HG03521 (cell line): ENCODE results near the gene ARMH3.

Source experiments
- ATAC-seq: cut with Tn5 transposase; IDR thresholded peaks from one replicate; pipeline ENCODE4 v1.9.1; 2021; ENCODE audit warnings: mild to moderate bottlenecking, moderate library complexity; ENCODE audit not compliant: unreplicated experiment

ARMH3 gene

DNA sequence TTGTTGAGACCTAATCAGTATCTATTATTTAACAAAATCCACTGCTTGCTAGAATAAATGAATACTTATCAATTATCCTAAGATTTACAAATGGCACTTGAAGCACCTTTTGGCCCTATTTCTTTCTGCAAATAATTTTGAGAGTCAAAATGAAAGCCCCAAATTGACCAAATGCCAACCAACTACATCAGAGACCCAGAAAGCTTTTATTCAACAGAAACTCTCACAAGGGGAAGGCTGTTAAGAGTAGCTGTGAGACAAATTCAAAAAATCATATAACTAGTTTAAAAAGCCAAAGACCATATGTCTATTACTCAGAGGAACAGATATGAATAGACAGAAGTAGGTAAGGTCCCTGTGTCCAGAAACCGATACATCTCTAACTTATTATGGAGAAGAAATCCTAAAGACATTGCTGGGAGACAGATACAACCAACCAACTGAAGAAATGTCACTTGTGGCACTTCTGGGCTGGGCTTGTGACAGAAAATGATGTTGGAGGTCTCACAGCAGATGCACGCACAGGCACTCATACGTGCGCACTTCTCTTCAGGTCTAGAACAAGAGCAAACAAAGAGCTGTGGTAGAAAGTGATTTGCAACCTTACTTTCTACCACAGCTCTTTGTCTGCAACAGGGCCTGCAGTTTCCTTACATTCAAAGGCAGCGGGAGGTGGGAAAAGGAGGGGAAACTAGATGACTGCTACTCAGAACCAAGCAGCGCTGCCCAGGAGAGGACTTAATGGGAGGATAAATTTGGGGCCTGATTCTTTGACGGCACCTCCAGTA is 153.7 kb downstream of the ARMH3 start:
- peak; percentile 40 for ATAC-seq

DNA sequence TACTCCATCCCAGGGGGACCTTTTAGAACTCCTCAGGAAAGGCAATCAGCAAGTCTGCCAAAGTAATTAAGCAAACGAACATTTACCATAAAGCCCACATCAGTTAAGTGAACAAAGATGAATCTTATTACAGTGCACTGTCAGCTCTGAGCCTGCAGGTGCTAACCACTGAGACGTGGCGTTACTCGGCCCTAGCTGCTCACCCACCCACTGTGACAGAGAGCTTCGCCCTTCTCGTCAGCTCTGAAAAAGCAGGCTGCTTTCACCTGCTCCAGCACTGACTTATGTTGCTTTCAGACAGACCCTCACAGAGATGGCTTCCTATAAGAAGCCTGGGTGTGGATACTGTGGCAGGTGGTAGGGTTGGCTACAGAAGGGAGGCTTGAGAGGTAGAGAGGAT is 154.6 kb downstream of the ARMH3 start:
- ATAC-seq, result peak; percentile 54

DNA sequence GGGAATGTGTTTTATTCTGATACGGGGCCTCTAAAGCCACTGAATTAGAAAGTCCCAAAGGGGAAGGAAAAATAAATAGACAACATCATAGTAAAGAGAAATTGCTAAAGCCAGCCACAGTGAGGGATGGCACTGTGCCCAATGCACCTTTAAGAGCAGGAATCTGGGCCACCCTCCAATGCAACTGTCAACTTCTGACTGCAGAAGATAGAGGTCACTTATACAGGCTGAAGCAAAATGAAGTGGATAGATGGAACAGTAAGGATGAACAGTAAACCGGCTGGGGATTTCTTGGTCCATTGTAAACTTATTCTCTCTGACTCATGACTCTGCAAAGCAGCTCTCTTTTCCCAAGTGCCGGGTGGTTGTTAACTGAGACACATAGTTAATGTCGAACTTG is 158.3 kb downstream of the ARMH3 start:
- no peak for ATAC-seq

DNA sequence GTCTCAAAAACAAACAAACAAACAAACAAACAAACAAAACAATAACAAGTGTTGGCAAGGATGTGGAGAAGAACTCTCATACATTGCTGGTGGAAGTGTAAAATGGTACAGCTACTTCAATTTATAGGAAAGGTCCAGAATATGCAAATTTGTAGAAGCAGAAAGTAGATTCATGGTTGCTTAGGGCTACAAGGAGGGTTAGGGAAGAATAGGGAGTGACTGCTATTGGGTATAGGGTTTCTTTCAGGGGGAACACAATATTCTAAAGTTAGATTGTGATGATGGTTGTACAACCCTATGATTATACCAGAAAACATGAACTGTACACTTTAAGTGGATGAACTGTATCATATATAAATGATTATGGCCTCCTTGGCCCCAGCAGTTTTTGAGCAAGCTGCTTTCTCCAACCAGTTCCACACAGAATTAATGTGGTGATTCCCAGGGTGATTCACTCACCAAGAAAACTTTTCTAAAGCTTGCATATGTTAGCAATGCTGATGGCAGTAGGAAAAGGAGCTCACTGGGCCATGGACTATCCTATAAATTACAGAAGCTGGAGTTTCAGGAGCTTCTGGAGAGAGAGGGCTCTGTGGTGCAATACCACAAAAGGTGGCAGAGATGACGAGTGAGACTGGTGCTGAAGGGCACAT is 159.6 kb downstream of the ARMH3 start:
- no peak for ATAC-seq

DNA sequence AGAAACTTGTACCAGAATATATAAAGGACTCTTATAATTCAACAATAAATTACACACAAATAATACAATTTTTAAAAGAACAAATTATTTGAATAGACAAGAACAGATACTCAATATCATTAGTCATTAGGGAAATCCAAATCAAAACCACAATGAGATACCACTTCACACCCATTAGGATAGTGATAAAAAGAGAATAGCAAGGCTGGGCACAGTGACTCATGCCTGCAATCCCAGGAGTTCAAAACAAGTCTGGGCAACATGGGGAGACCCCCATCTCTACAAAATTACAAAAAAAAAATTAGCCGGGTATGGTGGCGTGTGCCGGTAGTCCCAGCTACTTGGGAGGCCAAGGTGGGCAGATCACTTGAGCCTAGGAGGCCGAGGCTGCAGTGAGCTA is 160.2 kb downstream of the ARMH3 start:
- no peak for ATAC-seq

DNA sequence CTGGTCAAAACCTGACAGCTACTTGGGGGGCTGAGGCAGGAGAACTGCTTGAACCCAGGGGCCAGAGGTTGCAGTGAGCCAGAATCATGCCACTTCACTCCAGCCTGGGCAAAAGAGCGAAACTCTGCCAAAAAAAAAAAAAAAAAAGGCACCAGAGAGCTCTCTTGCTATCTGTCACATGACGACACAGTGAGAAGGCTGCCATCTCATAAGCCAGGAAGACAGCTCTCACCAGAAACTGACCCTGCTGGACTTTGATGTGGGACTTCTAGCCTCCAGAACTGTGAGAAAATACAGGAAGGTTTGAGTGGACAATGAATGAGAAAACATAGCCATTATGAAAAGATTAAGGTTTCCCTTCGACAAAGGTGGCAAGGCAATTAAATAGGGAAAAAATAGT is 161.2 kb downstream of the ARMH3 start:
- no peak for ATAC-seq

DNA sequence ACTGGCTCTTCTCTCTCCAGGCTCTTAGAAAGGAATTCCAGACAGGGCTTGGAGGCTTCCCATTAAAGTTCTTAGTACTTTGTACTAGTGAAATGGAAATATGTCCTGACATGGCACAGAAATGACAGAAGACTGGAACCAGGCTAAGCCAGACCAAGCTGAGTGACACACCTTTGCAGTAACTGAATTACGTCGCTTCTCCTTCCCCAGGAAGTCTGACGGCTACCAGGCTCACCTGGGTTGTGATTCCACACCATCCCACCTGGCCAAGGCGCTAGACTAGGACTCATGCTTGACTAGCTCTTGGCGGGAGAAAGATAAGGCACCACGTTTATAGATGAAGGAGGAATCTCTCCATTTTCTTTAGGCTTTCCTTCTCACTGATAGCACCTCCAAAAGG is 161.7 kb downstream of the ARMH3 start:
- ATAC-seq, result no peak

DNA sequence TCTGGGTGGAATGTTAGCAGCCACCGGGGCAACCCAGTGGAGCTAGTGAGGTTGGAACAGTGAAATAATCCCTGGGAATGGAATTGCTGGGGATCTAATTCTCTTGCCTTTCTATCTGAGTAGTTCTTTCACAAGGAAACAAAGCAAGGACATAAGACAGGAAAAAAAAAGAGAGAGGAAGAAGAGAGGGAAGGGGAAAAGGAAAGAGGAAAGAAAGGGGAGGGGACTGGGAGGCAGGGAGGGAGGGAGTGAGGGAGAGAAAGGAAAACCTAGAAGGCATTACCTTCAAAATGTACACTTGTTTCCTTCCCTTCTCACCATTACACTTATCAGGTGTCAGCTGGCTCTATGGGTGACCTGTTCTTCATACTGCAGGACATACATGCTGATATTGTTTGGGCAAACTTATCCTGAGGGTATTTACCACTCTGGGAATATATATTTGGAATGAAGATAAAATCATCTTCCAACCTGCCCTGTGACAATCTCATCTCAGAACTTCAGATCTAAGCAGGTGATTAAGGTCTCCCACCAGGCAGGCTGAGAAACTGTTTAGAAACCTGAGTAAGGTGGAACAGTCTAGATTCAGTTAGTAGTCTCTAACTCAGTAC is 162.4 kb downstream of the ARMH3 start:
- no peak for ATAC-seq

DNA sequence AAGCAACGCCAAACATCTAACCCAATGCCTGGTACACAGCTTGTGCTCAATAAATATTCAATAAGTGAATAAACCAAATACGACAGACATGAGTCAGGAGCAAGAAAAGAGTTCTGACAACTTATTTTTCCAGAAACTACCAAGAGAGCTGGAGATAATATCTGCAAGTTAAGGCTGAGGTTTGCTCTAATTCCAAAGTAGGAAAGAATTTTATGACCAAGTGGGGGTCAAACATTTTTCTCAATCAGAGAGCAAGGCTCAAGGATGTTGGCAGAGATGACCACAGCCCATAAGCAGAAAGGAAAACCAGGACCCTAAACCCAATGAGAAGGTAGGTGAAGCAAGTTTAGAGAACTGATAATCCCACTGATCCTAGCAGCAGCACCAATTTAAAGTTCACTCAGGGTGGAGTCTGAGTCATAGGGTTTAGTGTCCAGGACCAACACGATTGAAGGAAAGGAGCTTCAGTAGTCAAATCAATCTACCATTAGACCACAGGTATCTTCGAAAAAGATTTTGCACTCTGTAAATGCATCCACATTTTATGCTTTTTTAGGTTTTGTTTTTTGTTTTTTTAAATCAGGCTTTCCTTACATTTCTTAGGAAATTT is 163.1 kb downstream of the ARMH3 start:
- ATAC-seq, result no peak

DNA sequence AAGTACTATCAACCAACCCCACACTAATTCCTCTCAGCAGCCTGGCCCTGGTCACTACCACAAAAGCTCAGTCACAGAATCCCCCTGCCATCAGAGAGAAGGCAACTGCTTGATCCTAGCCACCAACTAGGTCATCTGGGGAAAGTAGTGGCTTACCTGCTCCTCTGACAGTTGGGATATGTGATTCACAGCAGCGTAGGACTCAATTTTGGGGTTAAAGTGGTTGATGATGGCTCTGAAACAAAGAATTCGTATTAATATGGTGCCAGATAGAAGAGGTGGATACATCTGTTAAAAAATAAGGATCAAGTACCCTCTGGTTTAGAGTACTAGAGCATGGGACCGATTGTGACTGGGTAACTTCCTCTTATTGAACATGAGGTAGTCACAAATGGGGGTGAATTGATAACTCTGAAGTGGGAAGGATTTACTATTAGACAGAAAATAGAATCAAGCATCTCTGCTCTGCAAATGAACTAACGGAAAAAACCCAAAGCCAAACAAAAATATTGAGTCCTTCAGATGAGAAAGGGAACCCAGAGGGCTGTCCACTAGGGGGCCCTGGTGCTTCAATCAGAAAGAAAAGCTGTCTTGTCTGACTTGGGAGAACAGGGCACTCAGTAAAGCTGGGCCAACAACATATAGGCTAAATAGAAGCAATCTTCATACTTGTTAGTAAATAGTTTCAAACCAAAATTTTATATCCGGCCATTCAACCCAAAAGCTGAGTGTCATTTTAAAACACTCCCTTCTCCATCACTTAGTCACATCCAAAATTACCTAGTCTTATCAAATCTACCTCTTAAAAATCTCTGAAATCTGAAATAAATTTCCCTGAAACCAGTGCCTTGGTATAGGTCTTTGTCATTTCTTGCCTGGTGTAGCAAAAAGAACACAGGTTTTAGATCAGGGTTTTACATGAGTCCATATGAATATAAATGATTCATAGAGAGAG is 166.4 kb downstream of the ARMH3 start:
- no peak for ATAC-seq

DNA sequence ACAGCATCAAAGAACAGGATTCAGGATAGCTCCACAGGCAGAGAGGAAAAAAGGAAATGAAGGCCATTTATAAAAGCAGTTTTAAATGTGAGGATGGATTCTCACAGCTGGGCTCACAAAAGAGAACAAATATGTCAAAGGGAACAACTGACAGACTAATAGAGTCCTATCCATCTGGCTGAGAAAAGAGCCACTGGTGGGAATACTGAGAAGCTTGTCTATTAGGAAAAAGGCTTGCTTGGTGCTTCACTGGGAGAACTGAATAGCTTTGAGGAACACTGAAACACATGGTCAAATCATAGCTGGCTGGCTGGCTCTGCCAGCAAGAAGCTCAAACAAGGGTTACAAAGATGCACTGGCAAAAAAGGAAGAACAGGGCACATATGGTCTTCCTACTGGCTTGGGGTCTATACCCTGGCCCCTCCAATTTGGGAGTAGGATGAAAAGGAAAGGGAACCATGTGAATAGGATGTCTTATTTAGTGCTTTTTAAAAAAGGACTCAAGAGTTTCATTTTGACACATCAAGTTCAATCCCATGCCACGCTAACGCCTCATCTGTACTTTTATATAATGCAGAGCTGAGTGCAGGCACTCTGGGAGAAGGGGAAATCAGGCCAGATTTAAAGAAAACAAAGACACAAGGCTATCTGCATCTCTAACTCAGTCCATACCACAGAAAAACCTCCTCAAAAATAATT is 167.6 kb downstream of the ARMH3 start:
- ATAC-seq, result no peak

DNA sequence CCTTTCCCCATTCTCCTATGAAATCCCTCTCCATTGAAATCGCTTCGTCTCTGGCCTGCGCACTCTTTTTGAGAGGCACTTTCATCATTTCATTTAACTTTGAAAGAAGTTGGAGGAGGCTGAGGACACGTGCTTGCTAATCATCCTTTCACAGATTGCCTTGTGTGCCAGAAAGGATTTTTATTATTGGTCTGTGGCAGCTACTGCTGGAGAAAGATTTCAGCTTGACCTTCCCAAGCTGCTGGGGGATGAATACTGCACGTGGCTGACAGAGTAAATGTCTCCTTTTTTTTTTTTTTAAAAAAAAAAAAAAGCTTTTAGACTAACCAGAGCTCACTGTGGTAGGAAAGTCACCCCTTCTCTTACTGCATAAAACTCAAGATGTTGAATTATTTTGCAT is 168.2 kb downstream of the ARMH3 start:
- no peak for ATAC-seq

DNA sequence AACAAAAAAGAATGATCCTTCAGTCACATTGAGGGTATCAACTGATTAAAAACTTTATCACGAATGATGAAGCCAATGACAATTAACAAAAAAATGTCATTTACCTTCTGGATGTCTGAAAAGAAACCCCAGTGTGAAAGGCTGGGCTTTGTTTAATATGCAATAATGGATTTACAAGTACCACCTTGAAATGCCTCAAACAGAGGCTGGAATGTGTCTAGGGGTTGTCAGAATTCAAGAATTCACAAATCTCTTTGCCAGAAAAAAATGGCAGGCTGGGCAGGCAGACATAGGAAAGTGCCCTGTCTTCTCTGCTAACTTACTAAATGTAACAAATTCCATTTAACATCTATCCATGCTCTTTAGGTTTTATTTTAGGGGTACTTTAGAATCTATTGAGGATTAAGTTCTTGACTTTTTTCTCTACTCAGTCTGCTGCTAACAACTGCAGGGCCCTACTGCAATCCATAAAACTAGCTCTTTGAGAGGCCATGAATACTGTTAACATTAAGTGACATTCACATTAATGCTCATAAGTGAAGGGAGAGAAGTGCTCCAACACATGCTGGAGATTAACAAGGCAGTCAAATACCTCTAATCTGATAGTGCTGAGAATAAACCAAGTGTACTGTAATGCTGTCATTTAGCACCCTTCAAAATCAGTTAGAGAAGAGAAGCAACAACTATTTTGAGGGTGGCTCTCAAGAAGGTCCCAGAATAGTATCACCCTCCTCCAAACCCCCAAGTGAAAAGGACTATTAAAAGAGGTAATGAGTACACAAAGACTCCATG is 169.3 kb downstream of the ARMH3 start:
- ATAC-seq, result no peak

DNA sequence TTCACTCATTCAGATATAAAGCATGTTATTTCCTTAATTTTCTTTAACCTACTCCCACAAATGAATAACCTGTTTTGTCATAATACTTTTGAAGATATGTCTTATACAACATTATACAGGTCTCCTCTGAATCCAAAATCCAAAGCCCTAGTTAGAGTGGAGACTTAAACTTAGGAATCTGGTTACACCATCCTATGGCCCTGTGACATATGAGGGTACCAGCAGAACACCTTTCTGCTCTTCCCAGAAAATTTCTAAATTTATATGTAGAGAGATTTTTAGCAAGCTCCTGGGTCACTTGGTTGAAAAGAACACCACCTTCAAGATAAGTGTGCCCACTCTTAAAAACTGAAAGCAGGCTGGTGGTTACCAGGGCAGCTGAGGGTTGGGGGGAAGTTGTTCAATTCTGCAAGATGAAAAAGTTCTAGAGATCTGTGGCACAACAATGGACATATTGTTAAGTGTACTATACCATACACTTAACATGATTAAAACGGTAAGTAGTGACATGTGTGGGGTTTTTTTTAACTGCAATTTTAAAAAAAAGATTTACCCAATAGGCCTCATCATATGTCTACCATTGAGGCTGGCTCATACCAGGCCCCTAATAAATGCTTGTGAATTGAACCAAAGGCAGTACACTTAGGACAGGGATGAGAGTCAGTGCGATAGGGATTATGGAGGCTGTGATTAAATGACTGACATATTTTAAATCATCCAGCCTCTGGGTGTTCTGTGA is 174.8 kb downstream of the ARMH3 start:
- ATAC-seq, result no peak

DNA sequence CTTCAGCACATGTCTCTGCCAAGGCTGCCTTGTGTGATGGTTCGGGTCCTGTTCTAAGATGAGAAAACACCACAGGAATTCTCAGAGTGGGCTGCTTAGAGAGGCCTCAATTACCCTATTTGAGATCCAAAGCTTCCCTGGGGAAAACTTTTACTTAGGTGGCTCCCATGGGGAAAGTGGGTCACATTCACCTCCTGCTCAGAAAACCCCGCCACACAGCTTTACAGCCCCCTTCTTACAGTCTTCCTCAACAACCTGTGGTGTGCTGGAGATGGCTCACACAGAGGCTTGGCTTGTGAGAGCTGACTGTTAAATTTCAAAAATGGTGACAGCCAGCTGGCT is 175.8 kb downstream of the ARMH3 start:
- no peak for ATAC-seq

DNA sequence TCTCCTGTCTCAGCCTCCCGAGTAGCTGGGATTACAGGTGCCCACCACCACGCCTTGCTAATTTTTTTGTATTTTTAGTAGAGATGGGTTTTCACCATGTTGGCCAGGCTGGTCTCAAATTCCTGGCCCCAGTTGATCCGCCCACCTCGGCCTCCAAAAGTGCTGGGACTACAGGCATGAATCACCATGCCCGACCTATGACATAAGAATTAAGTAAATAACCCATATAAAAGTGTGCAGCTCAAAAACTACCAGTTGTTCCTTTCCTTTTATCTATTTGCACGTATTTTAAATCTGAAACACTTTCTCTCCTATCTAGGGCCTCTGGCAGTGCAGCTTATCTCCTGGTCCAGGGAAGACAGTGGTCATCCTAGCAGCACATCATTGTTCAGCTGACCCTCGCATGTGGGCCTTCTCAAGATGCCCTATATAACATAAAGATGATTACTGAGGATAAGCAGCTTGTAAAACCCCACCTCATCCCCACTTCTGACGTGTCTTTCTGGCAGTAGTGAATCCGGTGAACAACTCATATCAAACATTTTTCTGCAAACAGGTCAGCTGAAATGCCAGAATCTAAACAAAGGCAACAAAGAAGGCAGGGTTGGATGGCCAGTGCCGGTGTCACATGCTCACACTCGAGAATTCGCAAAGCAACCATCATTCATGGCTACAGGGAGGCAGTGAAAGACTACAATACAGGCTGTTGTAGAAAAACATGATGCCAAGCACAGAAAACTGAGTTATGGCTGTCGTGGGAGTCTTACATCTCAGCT is 176.3 kb downstream of the ARMH3 start:
- no peak for ATAC-seq

DNA sequence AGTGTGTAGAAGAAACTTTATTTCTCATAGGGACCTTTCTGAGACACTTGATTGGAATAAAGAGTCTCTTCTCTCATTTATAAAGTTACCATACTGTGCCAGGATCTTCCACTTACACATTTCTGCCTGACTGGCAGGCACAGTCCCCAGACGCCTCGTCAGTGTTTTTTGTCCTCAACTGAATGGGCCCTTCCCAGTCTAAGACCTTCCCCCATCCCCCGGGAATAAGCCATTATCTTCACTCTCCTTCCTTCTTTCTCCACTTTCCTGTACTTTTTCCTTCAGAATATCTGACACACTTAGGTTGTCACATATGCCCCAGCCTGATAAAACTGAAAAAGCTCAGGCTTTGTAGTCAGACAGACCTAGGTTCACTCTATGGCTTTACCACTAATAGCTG is 177.1 kb downstream of the ARMH3 start:
- ATAC-seq, result no peak

DNA sequence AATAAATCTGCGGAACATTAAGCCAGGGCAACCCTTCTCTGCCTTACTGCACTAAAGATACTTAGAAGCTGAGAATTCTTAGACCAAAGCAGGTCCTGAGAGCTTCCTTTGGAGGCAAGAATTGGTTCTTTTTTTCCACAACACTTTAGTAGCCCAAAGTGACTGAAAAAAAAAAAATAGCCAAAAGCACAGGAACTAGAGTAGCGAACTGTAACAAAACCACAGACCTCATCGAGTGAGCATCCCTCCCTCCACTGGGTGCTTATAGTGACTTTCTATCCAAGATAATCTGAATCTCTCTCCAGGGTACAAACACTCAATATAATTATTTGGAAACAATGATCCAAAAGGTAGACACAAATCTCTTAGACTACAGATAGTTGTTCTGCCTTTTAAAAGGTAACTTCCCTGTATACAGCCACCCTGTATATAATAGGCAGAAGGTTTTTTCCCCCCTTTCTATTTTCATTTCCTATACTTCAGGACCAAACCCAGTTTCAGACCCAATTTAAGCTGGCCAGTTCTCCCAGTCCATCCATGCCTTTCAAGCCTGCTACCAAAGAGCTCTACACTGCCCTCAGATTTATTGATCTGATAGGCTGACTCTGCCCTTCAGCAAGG is 180.8 kb downstream of the ARMH3 start:
- no peak for ATAC-seq
